GM23248 (cell line): ENCODE results near the gene PLD4.

Experiments used
- EZH2 ChIP-seq: fragments of 200-600 bp; sonication (generic); IDR thresholded peaks from 2 replicates; pipeline ENCODE4 v1.6.1; 2018; ENCODE audit warnings: antibody characterized with exemption, mild to moderate bottlenecking; ENCODE audit not compliant: insufficient read depth, poor library complexity, severe bottlenecking
- EZH2phosphoT487 ChIP-seq: fragments of 200-600 bp; sonication (generic); IDR thresholded peaks from 2 replicates; pipeline ENCODE4 v1.6.1; 2018; ENCODE audit warnings: antibody characterized with exemption, moderate library complexity, mild to moderate bottlenecking, low read depth; ENCODE audit not compliant: insufficient read depth

GRCh38 chr14:104971447-104972240, 47.0 kb downstream of the PLD4 start:
- TF ChIP-seq EZH2phosphoT487 (no peak), EZH2 (no peak)
